IPS-18a (cell line): ENCODE measurements around the gene ETS2.
"Not testable (repeated sequence)": the region's sequence is repeated elsewhere in the genome, so short reads cannot be mapped to it uniquely, and the experiment has no call there.

Experiments used
- H3K27ac ChIP-seq: one replicate; pipeline ENCODE4 v1.5.1; 2013; ENCODE audit warnings: low read length
- H3K27me3 ChIP-seq: one replicate; pipeline ENCODE4 v1.6.1; 2013; ENCODE audit warnings: mild to moderate bottlenecking, low read length; ENCODE audit not compliant: control insufficient read depth, insufficient read depth
- H3K36me3 ChIP-seq: one replicate; pipeline ENCODE4 v1.6.1; 2013; ENCODE audit warnings: low read depth, low read length; ENCODE audit not compliant: control insufficient read depth
- H3K4me1 ChIP-seq: one replicate; pipeline ENCODE4 v1.6.1; 2013; ENCODE audit warnings: low read depth, low read length; ENCODE audit not compliant: control insufficient read depth
- H3K4me3 ChIP-seq: one replicate; pipeline ENCODE4 v1.5.1; 2013; ENCODE audit warnings: low read length
- H3K9ac ChIP-seq: one replicate; pipeline ENCODE4 v1.6.1; 2013; ENCODE audit warnings: mild to moderate bottlenecking, low read length, moderate library complexity
- H3K9me3 ChIP-seq: one replicate; pipeline ENCODE4 v1.6.1; 2013; ENCODE audit warnings: low read depth, low read length; ENCODE audit not compliant: control insufficient read depth

Gene ETS2

DNA sequence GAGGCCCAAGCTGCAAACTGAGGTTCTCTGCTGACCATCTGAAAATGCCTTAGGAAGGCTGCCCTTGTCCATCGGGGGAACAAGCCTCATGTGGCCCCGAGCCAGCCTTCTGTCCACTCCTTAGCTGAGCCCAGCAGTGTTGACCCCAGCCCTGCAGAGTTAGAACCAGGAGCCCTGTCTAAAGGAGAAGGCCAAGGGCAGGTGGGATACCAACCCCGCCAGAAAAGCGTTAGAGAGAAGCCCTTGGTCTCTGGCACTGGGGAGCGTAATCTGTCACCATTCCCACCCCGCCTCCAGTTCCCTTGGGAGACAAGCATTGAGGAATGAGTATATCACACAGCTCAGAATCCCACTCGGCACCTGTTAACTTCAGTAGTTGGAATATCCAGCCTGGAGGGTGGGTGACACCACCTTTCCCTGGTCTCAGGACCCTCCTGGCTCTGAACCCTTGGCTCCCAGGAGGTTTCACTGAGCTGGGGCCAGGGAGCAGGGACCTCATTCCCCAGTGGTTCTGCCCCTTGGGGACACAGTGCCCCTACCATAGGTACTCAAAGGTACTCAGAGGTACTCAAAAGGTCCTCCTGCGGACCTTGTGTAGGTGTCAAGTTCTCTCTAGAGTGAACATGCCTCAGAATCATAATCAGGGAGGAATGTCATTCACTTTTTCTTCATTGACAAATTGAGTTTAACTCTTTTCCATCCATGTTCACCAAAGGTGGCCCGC, 16.4 kb downstream of the ETS2 start:
- no peak overlapping the region for H3K9ac ChIP-seq
- no peaks in the 10 kb centered on the region for H3K9me3 ChIP-seq
- H3K36me3 ChIP-seq = peaks cover 74% of the 10 kb centered on the region
- no peaks in the 10 kb centered on the region for H3K27me3 ChIP-seq
- no peak overlapping the region for H3K27ac ChIP-seq
- no peak overlapping the region for H3K4me3 ChIP-seq
- H3K4me1 ChIP-seq = no peaks in the 10 kb centered on the region

- Histone ChIP-seq H3K4me1 (no peaks in the 10 kb centered on the region), H3K9me3 (no peaks in the 10 kb centered on the region), H3K27ac (no peak overlapping the region), H3K9ac (no peak overlapping the region), H3K27me3 (no peaks in the 10 kb centered on the region), H3K36me3 (peaks cover 67% of the 10 kb centered on the region), H3K4me3 (no peak overlapping the region)
Observed at GRCh38 chr21:38822778-38823238, 17.1 kb downstream of the ETS2 start.

- no peaks in the 10 kb centered on the region for H3K4me1 ChIP-seq
- H3K9ac ChIP-seq = no peak overlapping the region
- H3K27ac ChIP-seq = no peak overlapping the region
- H3K36me3 ChIP-seq = peaks cover 57% of the 10 kb centered on the region
- H3K9me3 ChIP-seq = no peaks in the 10 kb centered on the region
- H3K27me3 ChIP-seq = no peaks in the 10 kb centered on the region
- no peak overlapping the region for H3K4me3 ChIP-seq
Observed at GRCh38 chr21:38823737-38824123, 18.0 kb downstream of the ETS2 start.

DNA sequence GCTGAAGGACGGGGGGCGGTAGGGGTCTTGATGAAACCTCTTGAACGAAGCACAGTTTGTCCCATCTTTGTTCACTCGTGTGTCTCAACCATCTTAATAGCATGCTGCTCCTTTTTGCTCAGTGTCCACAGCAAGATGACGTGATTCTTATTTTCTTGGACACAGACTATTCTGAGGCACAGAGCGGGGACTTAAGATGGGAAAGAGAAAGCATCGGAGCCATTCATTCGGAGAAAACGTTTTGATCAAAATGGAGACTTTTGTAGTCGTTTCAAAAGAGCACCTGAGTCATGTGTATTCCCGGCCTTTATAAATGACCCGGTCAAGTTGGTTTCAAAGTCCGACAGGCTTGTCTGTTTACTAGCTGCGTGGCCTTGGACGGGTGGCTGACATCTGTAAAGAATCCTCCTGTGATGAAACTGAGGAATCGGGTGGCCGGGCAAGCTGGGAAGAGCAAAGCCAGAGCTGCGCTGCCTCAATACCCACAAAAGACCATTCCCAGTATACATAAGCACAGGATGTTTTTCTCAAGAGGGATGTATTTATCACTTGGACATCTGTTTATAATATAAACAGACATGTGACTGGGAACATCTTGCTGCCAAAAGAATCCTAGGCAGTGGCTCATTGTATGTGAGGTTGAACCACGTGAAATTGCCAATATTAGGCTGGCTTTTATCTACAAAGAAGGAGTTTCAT, 18.5 kb downstream of the ETS2 start:
- Histone ChIP-seq H3K27ac (no peak overlapping the region), H3K9me3 (no peaks in the 10 kb centered on the region), H3K9ac (no peak overlapping the region), H3K36me3 (peaks cover 52% of the 10 kb centered on the region), H3K4me3 (no peak overlapping the region), H3K4me1 (no peaks in the 10 kb centered on the region), H3K27me3 (no peaks in the 10 kb centered on the region)

- Histone ChIP-seq H3K4me3 (no peak overlapping the region), H3K27me3 (no peaks in the 10 kb centered on the region), H3K9me3 (no peaks in the 10 kb centered on the region), H3K4me1 (no peaks in the 10 kb centered on the region), H3K9ac (no peak overlapping the region), H3K27ac (no peak overlapping the region), H3K36me3 (peaks cover 42% of the 10 kb centered on the region)
Observed at GRCh38 chr21:38825269-38825668, 19.5 kb downstream of the ETS2 start.

DNA sequence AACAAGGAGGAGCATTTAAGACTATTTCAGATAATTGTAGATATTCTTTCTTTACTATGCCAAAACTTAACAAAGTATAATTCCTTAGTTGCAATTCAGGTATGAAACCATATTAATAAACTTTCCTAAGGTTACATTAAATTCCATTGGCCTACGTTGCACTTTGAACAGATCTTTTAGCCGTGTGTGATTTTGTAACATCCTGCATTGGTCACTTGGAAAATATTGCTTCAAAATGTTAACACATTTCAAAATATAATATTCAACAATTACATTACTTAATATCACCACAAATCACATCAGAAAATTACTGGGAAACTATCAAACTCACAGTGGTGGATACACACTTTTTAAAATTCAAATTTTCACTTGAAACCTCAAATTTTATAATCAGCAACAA, 20.2 kb downstream of the ETS2 start:
- Histone ChIP-seq H3K27me3 (no peaks in the 10 kb centered on the region), H3K4me3 (no peak overlapping the region), H3K9ac (no peak overlapping the region), H3K4me1 (no peaks in the 10 kb centered on the region), H3K27ac (no peak overlapping the region), H3K36me3 (peaks cover 36% of the 10 kb centered on the region), H3K9me3 (no peaks in the 10 kb centered on the region)

GRCh38 chr21:38828111-38828510, 22.4 kb downstream of the ETS2 start:
- not testable (repeated sequence) for H3K4me1 ChIP-seq, H3K9me3 ChIP-seq, H3K27ac ChIP-seq, H3K4me3 ChIP-seq, H3K9ac ChIP-seq, H3K27me3 ChIP-seq
- peaks cover 14% of the 10 kb centered on the region for H3K36me3 ChIP-seq

DNA sequence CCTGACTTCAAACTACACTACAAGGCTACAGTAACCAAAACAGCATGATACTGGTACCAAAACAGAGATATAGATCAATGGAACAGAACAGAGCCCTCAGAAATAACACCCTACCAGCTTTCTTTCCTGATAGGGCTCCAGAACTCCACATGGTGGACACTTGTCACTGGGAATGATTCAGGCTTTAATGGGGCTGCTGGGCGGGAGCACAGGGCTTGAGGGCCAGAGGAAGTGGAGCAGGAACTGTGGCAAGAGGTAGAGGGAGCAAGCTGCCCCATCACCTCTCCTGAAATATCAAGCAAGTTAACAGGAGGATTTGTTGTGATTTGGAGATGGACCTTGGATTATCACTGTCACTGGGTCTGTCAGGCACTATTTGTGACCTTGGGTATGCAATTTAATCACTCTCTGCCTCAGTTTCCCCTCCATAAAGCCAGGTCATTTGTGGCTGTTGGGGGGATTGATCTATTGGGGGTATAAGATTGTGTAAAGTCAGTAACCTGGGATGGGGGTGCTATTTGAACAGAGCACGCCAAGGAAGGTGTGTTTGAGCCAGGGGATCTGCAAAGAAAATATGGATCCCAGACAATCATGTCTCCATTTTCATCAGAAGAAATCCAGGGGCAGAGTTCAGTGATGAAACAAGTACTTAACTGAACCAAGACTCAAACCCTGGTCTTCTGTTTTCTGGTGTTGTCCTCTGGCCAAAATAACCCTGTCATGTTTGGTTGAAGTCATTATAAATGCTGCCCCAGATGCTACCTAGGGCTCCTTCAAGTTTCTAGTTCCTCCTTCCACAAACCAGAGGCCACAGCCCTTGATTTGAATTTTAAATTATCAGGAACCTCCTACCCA, 25.2 kb downstream of the ETS2 start:
- Histone ChIP-seq H3K27me3 (no peaks in the 10 kb centered on the region), H3K4me1 (no peaks in the 10 kb centered on the region), H3K9ac (no peak overlapping the region), H3K27ac (no peak overlapping the region), H3K36me3 (no peaks in the 10 kb centered on the region), H3K4me3 (no peak overlapping the region), H3K9me3 (no peaks in the 10 kb centered on the region)

- H3K27me3 ChIP-seq = no peaks in the 10 kb centered on the region
- no peak overlapping the region for H3K4me3 ChIP-seq
- H3K9ac ChIP-seq = no peak overlapping the region
- no peak overlapping the region for H3K27ac ChIP-seq
- no peaks in the 10 kb centered on the region for H3K4me1 ChIP-seq
- no peaks in the 10 kb centered on the region for H3K9me3 ChIP-seq
- no peaks in the 10 kb centered on the region for H3K36me3 ChIP-seq
Observed at GRCh38 chr21:38831526-38832467, 26.1 kb downstream of the ETS2 start.

DNA sequence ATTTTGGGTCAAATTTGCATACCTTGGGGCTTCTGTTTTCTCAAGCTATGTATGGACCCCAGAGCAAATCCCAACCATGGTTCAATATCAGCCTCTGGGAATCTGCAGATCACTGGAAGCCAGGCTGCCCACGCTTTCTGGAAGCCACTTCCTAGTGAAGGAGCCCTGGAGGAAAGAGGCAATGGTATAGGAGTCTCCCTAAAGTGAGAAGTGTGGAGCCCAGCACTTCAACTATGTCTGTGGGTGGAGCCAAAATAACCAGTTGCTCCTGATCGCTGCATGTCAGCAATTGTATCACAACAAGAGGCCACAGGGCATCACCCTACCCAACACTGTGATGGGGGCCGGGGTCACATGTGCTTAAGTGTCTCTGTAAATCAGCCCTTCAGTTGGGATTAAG, 26.9 kb downstream of the ETS2 start:
- no peak overlapping the region for H3K9ac ChIP-seq
- H3K36me3 ChIP-seq = no peaks in the 10 kb centered on the region
- no peaks in the 10 kb centered on the region for H3K9me3 ChIP-seq
- no peaks in the 10 kb centered on the region for H3K4me1 ChIP-seq
- H3K27ac ChIP-seq = no peak overlapping the region
- no peak overlapping the region for H3K4me3 ChIP-seq
- no peaks in the 10 kb centered on the region for H3K27me3 ChIP-seq

GRCh38 chr21:38833117-38833516, 27.4 kb downstream of the ETS2 start:
- Histone ChIP-seq H3K36me3 (no peaks in the 10 kb centered on the region), H3K9me3 (no peaks in the 10 kb centered on the region), H3K9ac (no peak overlapping the region), H3K4me3 (no peak overlapping the region), H3K27ac (no peak overlapping the region), H3K27me3 (no peaks in the 10 kb centered on the region), H3K4me1 (no peaks in the 10 kb centered on the region)
